ENCODE results near the gene GOLGA8B.
"Not testable (repeated sequence)": the region's sequence is repeated elsewhere in the genome, so short reads cannot be mapped to it uniquely, and the experiment has no call there.

GRCh38 chr15:34554716-34555115 lies 28.7 kb downstream of the GOLGA8B start:
- TF ChIP-seq CTCF (IDR thresholded peaks at IDR 0.05; ENCODE audit: low read length); EZH2 (optimal IDR thresholded peaks at IDR 0.05; ENCODE audit: low read depth, low read length); EZH2phosphoT487 (IDR thresholded peaks at IDR 0.05; ENCODE audit: low read length): not testable (repeated sequence)

Measured in MM.1S (cell line).